ENCODE measurements around the gene PRKAR1B. TPM values are rescaled to one million over a fixed set of nuclear protein-coding genes. Genes with fewer than 3 reads are reported as not detected.
A peak's percentile ranks its signal among the peaks of the same experiment; 100 is the strongest.

Gene PRKAR1B
- total RNA-seq, 1 donor from 2014 or later = 14.2 TPM

GRCh38 chr7:651032-651728 is 75.9 kb downstream of the PRKAR1B start:
- H3K4me1 ChIP-seq = peaks cover 7% of the 10 kb centered on the region
- TF ChIP-seq CTCF (IDR thresholded peaks at IDR 0.05; ENCODE audit: borderline replicate concordance) = no peak
- no peaks in the 10 kb centered on the region for H3K9me3 ChIP-seq (replicated peaks)
- H3K4me3 ChIP-seq = peak overlapping the region; percentile 56
- DNase-seq = no peak
- H3K36me3 ChIP-seq = no peaks in the 10 kb centered on the region
- intact Hi-C loops (cut with micrococcal nuclease) = no loop called here
- H3K27me3 ChIP-seq (ENCODE audit: low read depth) = no peaks in the 10 kb centered on the region
- peak overlapping the region; percentile 91 for H3K27ac ChIP-seq (replicated peaks)

GRCh38 chr7:650339-651031 is 76.6 kb downstream of the PRKAR1B start:
- peak overlapping the region; percentile 91 for H3K27ac ChIP-seq (replicated peaks)
- H3K4me3 ChIP-seq = peak overlapping the region; percentile 56
- DNase-seq = peak; percentile 81
- H3K27me3 ChIP-seq (ENCODE audit: low read depth) = no peaks in the 10 kb centered on the region
- no peaks in the 10 kb centered on the region for H3K36me3 ChIP-seq
- peaks cover 7% of the 10 kb centered on the region for H3K4me1 ChIP-seq
- TF ChIP-seq CTCF (IDR thresholded peaks at IDR 0.05; ENCODE audit: borderline replicate concordance) = no peak
- intact Hi-C loops (cut with micrococcal nuclease) = no loop called here
- H3K9me3 ChIP-seq (replicated peaks) = no peaks in the 10 kb centered on the region

- H3K4me1 ChIP-seq = peaks cover 21% of the 10 kb centered on the region
- no peak for TF ChIP-seq CTCF (IDR thresholded peaks at IDR 0.05; ENCODE audit: borderline replicate concordance)
- no peaks in the 10 kb centered on the region for H3K27me3 ChIP-seq (ENCODE audit: low read depth)
- no peak overlapping the region for H3K27ac ChIP-seq (replicated peaks)
- no peak for DNase-seq
- H3K4me3 ChIP-seq = no peak overlapping the region
- peaks cover 9% of the 10 kb centered on the region for H3K9me3 ChIP-seq (replicated peaks)
- H3K36me3 ChIP-seq = no peaks in the 10 kb centered on the region
- intact Hi-C loops (cut with micrococcal nuclease) = no loop called here
Measured at GRCh38 chr7:646951-647350, 80.1 kb downstream of the PRKAR1B start.

- no peak overlapping the region for H3K27ac ChIP-seq (replicated peaks)
- no peak for DNase-seq
- peaks cover 9% of the 10 kb centered on the region for H3K9me3 ChIP-seq (replicated peaks)
- H3K4me1 ChIP-seq = peaks cover 25% of the 10 kb centered on the region
- H3K36me3 ChIP-seq = no peaks in the 10 kb centered on the region
- H3K4me3 ChIP-seq = no peak overlapping the region
- TF ChIP-seq CTCF (IDR thresholded peaks at IDR 0.05; ENCODE audit: borderline replicate concordance) = no peak
- H3K27me3 ChIP-seq (ENCODE audit: low read depth) = no peaks in the 10 kb centered on the region
- intact Hi-C loops (cut with micrococcal nuclease) = no loop called here
Measured at GRCh38 chr7:646487-646886, 80.6 kb downstream of the PRKAR1B start.

GRCh38 chr7:645606-646005 is 81.5 kb downstream of the PRKAR1B start:
- Histone ChIP-seq H3K9me3 (replicated peaks) (peaks cover 9% of the 10 kb centered on the region), H3K36me3 (no peaks in the 10 kb centered on the region), H3K27me3 (ENCODE audit: low read depth) (no peaks in the 10 kb centered on the region), H3K4me1 (peaks cover 20% of the 10 kb centered on the region), H3K27ac (replicated peaks) (peak overlapping the region; percentile 82), H3K4me3 (peak overlapping the region; percentile 41)
- TF ChIP-seq CTCF (IDR thresholded peaks at IDR 0.05; ENCODE audit: borderline replicate concordance) = no peak
- DNase-seq = no peak
- intact Hi-C loops (cut with micrococcal nuclease) = no loop called here

Data from left ventricle myocardium inferior (tissue), 1 donor.